GM06990 (cell line): Measurements from ENCODE around the gene PBX3.
A peak's percentile ranks its signal among the peaks of the same experiment; 100 is the strongest.

Experiments
- DNase-seq: peaks from one replicate; pipeline ENCODE4 v3.0.0-alpha.2; 2011; ENCODE audit not compliant: insufficient read length; ENCODE audit errors: extremely low read depth
- H3K27me3 ChIP-seq: replicated peaks from 2 replicates; pipeline ENCODE4 v1.6.0; 2011; ENCODE audit warnings: low read length; ENCODE audit not compliant: control insufficient read depth, insufficient read depth
- H3K36me3 ChIP-seq: 2 replicates; pipeline ENCODE4 v1.5.1; 2011; ENCODE audit warnings: low read length; ENCODE audit not compliant: control insufficient read depth, insufficient read depth
- H3K4me3 ChIP-seq: replicated peaks from 2 replicates; pipeline ENCODE4 v1.5.1; 2011; ENCODE audit warnings: low read depth, mild to moderate bottlenecking, control low read depth, low read length
- CTCF ChIP-seq: IDR thresholded peaks from 2 replicates; pipeline ENCODE4 v1.5.1; 2011; ENCODE audit warnings: low read length, control low read depth, mild to moderate bottlenecking, inconsistent platforms; ENCODE audit not compliant: insufficient read depth, poor library complexity, severe bottlenecking

The PBX3 gene

DNA sequence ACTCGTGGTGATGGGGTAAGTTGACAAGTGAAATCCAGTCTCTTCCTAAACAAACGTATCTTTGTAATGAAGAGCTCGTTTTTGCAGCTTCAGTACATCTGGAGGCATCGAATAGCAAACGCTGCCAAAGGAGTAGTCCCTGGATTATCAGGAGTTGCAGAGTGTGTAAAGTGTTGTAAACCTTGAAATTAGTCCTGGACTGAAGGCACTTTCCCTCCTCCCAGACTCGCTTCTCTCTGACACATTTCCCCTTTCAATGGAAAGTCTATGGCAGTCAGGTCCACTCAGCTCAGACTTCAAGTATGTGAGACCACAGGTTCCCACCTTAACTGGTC, 1.5 kb upstream of the PBX3 start:
- DNase-seq = no peak
- H3K27me3 ChIP-seq = no peaks in the 10 kb centered on the region
- no peak for TF ChIP-seq CTCF
- H3K4me3 ChIP-seq = peak overlapping the region; percentile 76
- H3K36me3 ChIP-seq = no peaks in the 10 kb centered on the region

- DNase-seq = peak; percentile 94
- H3K36me3 ChIP-seq = no peaks in the 10 kb centered on the region
- no peak for TF ChIP-seq CTCF
- peak overlapping the region; percentile 76 for H3K4me3 ChIP-seq
- no peaks in the 10 kb centered on the region for H3K27me3 ChIP-seq
These were observed 978 bp upstream of the PBX3 start for GRCh38 chr9:125746017-125746773.

DNA sequence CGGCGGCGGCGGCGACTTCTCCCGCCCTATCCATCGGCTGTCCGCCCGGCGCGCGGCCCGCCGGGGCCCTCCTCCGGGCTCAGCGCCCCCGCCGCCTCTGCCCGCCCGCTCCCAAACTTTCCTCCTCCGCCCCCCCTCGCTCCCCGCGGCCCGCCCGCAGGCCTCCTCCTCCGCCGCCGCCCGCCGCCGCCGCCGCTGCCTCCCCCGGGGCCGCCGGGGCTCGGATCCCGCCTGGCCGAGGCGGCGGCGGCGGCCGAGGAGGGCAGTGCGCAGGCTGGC, 460 bp upstream of the PBX3 start:
- DNase-seq = no peak
- Histone ChIP-seq H3K27me3 (no peaks in the 10 kb centered on the region), H3K4me3 (peak overlapping the region; percentile 76), H3K36me3 (no peaks in the 10 kb centered on the region)
- no peak for TF ChIP-seq CTCF

- DNase-seq = peak; percentile 61
- no peaks in the 10 kb centered on the region for H3K36me3 ChIP-seq
- no peak for TF ChIP-seq CTCF
- H3K4me3 ChIP-seq = peak overlapping the region; percentile 95
- no peaks in the 10 kb centered on the region for H3K27me3 ChIP-seq
These were observed 732 bp downstream of the PBX3 start for GRCh38 chr9:125747765-125748445.

DNA sequence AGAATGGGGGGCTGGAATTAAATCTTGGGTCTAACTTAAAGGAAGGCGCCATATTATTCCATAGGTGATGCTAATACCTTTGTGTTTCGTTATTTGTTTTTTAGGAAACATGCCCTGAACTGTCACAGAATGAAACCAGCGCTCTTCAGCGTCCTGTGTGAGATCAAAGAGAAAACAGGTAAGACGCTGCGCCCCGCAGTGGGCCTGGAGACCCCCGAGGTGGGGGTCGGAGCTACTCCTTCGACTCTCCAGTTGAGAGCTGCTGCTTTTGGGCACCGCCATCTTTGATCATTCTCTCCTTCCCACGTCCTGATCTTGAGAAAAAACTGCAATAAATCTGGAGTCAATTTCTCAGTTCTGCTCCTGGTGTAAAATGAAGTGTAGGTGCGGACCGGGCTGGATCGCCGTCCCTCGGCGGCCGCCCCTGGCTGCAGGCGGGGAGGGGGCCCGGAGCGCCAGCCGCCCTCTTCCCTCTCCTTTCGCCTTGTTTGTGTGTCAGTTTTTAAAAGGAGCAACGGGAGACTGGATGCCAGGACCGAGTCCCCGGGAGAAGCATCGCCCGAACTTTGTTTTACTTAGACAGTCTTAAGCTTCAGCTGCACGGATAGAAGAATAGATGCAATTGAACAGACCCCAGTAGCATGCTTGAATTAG, 1.4 kb downstream of the PBX3 start:
- Histone ChIP-seq H3K36me3 (no peaks in the 10 kb centered on the region), H3K27me3 (no peaks in the 10 kb centered on the region), H3K4me3 (peak overlapping the region; percentile 95)
- peak; percentile 30 for DNase-seq
- no peak for TF ChIP-seq CTCF
